Endothelial cell of umbilical vein (primary cell): ENCODE measurements around the gene ACOX3. TPM values are rescaled to one million over a fixed set of nuclear protein-coding genes. Genes with fewer than 3 reads are reported as not detected.

Experiments used
- BruUV-seq: library from RNA; stranded (reverse); fragments of 400-500 nt; replicated peaks from 2 replicates; lab custom pipeline; 2021; lab: Mats Ljungman, UMichigan
- CTCF ChIA-PET: fragments of 300-600, 350-600 bp; sonication (Branson Sonifier 250); formaldehyde crosslinking; loops from one replicate; lab custom pipeline; 2021; ENCODE audit warnings: antibody characterized with exemption, inconsistent platforms; lab: Charles Lee
- POLR2A ChIA-PET: fragments of 300-600, 350-600 bp; sonication (Branson Sonifier 250); formaldehyde crosslinking; loops from one replicate; lab custom pipeline; 2021; ENCODE audit warnings: antibody characterized with exemption, inconsistent platforms; lab: Charles Lee
- DNase-seq: peaks from one replicate; pipeline ENCODE4 v3.0.0-alpha.2; 2011; ENCODE audit warnings: low read depth, low spot score
- FAIRE-seq: peaks from 2 replicates; lab custom pipeline; 2011; peaks lifted over from hg19 to GRCh38; lab: Jason Lieb, UNC
- H2AFZ ChIP-seq: 2 replicates; pipeline ENCODE4 v1.6.0; 2012; ENCODE audit warnings: low read depth, low read length, control low read depth, inconsistent platforms
- H3K27ac ChIP-seq: 2 replicates; pipeline ENCODE4 v1.5.1; 2011; ENCODE audit warnings: low read depth, mild to moderate bottlenecking, control low read depth, low read length, moderate library complexity; ENCODE audit not compliant: insufficient read depth
- H3K27me3 ChIP-seq, 2 experiments: 2 replicates each; pipeline versions ENCODE4 v1.6.0 to v1.6.1; 2011; ENCODE audit warnings: low read length in 2 of 2, mixed read lengths in 1 of 2; ENCODE audit not compliant: control insufficient read depth in 2 of 2, insufficient read depth in 2 of 2
- H3K36me3 ChIP-seq, 2 experiments: 2 replicates in 1 of 2; 3 replicates in 1 of 2; pipeline ENCODE4 v1.5.1; 2011; ENCODE audit warnings: low read length in 2 of 2, mild to moderate bottlenecking in 1 of 2, moderate library complexity in 1 of 2; ENCODE audit not compliant: control insufficient read depth in 2 of 2, insufficient read depth in 2 of 2; ENCODE audit errors: extremely low read depth in 1 of 2
- H3K4me1 ChIP-seq: 3 replicates; pipeline ENCODE4 v1.5.1; 2011; ENCODE audit warnings: mild to moderate bottlenecking, low read length; ENCODE audit not compliant: control insufficient read depth, insufficient read depth; ENCODE audit errors: extremely low read depth
- H3K4me2 ChIP-seq: 2 replicates; pipeline ENCODE4 v1.6.1; 2011; ENCODE audit warnings: low read length, control low read depth, mixed read lengths; ENCODE audit not compliant: insufficient read depth
- H3K4me3 ChIP-seq, 3 experiments: fragments of 200-600 bp in 1 of 3; sonication (generic), shearing (Covaris generic) in 1 of 3; replicated peaks in 1 of 3; 2 replicates each; pipeline ENCODE4 v1.5.1; 2011 to 2016; ENCODE audit warnings: control low read depth in 3 of 3, low read length in 3 of 3, mild to moderate bottlenecking in 2 of 3, inconsistent platforms in 1 of 3, low read depth in 1 of 3, moderate library complexity in 1 of 3; ENCODE audit not compliant: insufficient read depth in 1 of 3
- H3K79me2 ChIP-seq: 2 replicates; pipeline ENCODE4 v1.6.0; 2012; ENCODE audit warnings: low read length, inconsistent platforms; ENCODE audit not compliant: control insufficient read depth, insufficient read depth
- H3K9ac ChIP-seq: replicated peaks from 2 replicates; pipeline ENCODE3; 2011; ENCODE audit warnings: low read length, control low read depth; ENCODE audit not compliant: insufficient read depth; ENCODE audit errors: extremely low read depth
- H3K9me1 ChIP-seq: replicated peaks from 3 replicates; pipeline ENCODE4 v1.6.0; 2011; ENCODE audit warnings: mild to moderate bottlenecking, low read length; ENCODE audit not compliant: control insufficient read depth, insufficient read depth; ENCODE audit errors: extremely low read depth
- H3K9me3 ChIP-seq: replicated peaks from 2 replicates; pipeline ENCODE4 v1.5.1; 2012; ENCODE audit warnings: low read length, inconsistent platforms; ENCODE audit not compliant: control insufficient read depth, insufficient read depth
- H4K20me1 ChIP-seq: replicated peaks from 2 replicates; pipeline ENCODE3; 2011; ENCODE audit warnings: mild to moderate bottlenecking, low read length; ENCODE audit not compliant: control insufficient read depth, insufficient read depth; ENCODE audit errors: extremely low read depth
- EZH2 ChIP-seq: IDR thresholded peaks from 2 replicates; pipeline ENCODE4 v1.6.1; 2012; ENCODE audit warnings: borderline replicate concordance, low read depth, mild to moderate bottlenecking, moderate library complexity, low read length, inconsistent platforms; ENCODE audit not compliant: severe bottlenecking
- FOS ChIP-seq: IDR thresholded peaks from 2 replicates; pipeline ENCODE4 v1.6.1; 2011; ENCODE audit warnings: mild to moderate bottlenecking, low read length, moderate library complexity, borderline replicate concordance; ENCODE audit not compliant: insufficient read depth
- GATA2 ChIP-seq: IDR thresholded peaks from 2 replicates; pipeline ENCODE4 v1.7.0; 2011; ENCODE audit warnings: low read depth, mild to moderate bottlenecking, moderate library complexity, mixed read lengths, low read length; ENCODE audit not compliant: insufficient read length, insufficient read depth
- JUN ChIP-seq: IDR thresholded peaks from 2 replicates; pipeline ENCODE4 v1.6.1; 2011; ENCODE audit warnings: borderline replicate concordance, low read depth; ENCODE audit not compliant: insufficient read length, insufficient read depth
- MYC ChIP-seq: IDR thresholded peaks from one replicate; pipeline ENCODE4 v1.6.1; 2011; ENCODE audit warnings: mild to moderate bottlenecking, low read depth, low read length
- POLR2A ChIP-seq: IDR thresholded peaks from 2 replicates; pipeline ENCODE4 v1.6.1; 2012; ENCODE audit warnings: low read depth, mild to moderate bottlenecking, control low read depth, low read length
- POLR2AphosphoS5 ChIP-seq: IDR thresholded peaks from 2 replicates; pipeline ENCODE4 v1.6.1; 2012; ENCODE audit warnings: low read depth, mild to moderate bottlenecking, control low read depth, low read length, moderate library complexity; ENCODE audit not compliant: insufficient read depth
- dilution Hi-C: fragments of 300-500 bp; cut with MboI; formaldehyde crosslinking; loops from one replicate; pipeline ENCODE4 v1.15.0; 2019; ENCODE audit warnings: low sequenced_read_pairs; ENCODE audit not compliant: extremely low pct_ligation_motif_present
- intact Hi-C: fragments of 100-400 bp; cut with micrococcal nuclease; formaldehyde crosslinking; loops from one replicate; pipeline ENCODE4 v1.10.0; 2022
- polyA plus RNA-seq, 4 experiments: library from polyadenylated mRNA; depleted of rRNA in 3 of 4; stranded (reverse) in 3 of 4; unstranded in 1 of 4; fragments of >200 nt; gene quantifications; 2 replicates each; pipeline versions ENCODE4 v1.2.1 to v1.2.3, GENCODE V29; 2011 to 2012; ENCODE audit warnings: missing spikeins in 1 of 4
- total RNA-seq: library from RNA; stranded (reverse); gene quantifications from 2 replicates; pipeline ENCODE4 v1.2.3, GENCODE V29; 2021
- TF ChIP-seq, protein P1 (sequence below): IDR thresholded peaks from 2 replicates; pipeline ENCODE4 v1.6.1; 2011; ENCODE audit not compliant: insufficient read depth, insufficient read length
- TF ChIP-seq, protein P2 (sequence below), 2 donors: IDR thresholded peaks; 1 replicate in 1 of 2; 2 replicates in 1 of 2; pipeline ENCODE4 v1.5.1; 2011; ENCODE audit warnings: low read length in 2 of 2, mild to moderate bottlenecking in 2 of 2, moderate library complexity in 2 of 2, control low read depth in 1 of 2, inconsistent platforms in 1 of 2, low read depth in 1 of 2; ENCODE audit not compliant: insufficient read depth in 1 of 2; ENCODE audit errors: extremely low read depth in 1 of 2

Gene ACOX3
- total and polyA plus RNA-seq, 2 donors (not counting 3 experiments of a cell fraction or from before 2014, with no cell fraction given), result 13.0 to 26.3 TPM

DNA sequence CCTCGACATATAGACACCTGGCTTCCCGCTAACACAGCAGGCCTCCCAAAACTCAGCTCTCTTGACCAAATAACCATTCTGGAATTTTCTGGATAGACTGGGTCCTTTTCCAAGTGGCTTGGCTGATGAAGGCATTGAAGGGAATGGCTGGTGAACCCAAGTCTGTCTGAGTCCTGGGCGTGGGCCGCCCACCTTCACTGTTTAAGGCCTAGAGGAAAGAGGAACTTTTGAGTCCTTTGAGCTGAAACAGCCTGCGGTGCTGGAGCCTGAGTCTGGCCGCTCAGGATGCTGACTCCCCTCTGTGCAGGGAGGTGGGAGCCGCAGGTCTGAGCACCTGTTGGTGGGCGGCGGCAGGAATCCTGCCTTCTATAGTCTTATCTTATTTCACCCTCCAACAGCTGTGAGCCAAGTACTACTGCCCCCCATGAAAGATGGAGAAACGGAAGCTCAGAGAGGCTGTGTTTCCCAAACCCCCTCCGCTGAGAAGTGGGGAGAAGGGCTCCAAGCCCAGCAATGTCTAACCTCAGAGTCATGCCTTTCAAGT is 23.4 kb downstream of the ACOX3 start:
- no peak overlapping the region for H2AFZ ChIP-seq
- ChIA-PET POLR2A (no interaction called here), CTCF (interaction anchor here (0.9 to 1.4 kb wide), 3 partner anchors 11 to 175 kb away, joined by 3 to 4 read pairs (median 3); no protein-coding TSS in a partner anchor)
- H3K27ac ChIP-seq, result no peak overlapping the region
- dilution Hi-C loops (no loop called here), intact Hi-C loops (no loop called here)
- H3K4me2 ChIP-seq, result no peak overlapping the region
- TF ChIP-seq, protein P1, sequence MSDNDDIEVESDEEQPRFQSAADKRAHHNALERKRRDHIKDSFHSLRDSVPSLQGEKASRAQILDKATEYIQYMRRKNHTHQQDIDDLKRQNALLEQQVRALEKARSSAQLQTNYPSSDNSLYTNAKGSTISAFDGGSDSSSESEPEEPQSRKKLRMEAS, result no peak
- TF ChIP-seq GATA2, result no peak
- no peak for TF ChIP-seq FOS
- TF ChIP-seq POLR2AphosphoS5, result no peak
- TF ChIP-seq POLR2A, result no peak
- TF ChIP-seq, protein P2, sequence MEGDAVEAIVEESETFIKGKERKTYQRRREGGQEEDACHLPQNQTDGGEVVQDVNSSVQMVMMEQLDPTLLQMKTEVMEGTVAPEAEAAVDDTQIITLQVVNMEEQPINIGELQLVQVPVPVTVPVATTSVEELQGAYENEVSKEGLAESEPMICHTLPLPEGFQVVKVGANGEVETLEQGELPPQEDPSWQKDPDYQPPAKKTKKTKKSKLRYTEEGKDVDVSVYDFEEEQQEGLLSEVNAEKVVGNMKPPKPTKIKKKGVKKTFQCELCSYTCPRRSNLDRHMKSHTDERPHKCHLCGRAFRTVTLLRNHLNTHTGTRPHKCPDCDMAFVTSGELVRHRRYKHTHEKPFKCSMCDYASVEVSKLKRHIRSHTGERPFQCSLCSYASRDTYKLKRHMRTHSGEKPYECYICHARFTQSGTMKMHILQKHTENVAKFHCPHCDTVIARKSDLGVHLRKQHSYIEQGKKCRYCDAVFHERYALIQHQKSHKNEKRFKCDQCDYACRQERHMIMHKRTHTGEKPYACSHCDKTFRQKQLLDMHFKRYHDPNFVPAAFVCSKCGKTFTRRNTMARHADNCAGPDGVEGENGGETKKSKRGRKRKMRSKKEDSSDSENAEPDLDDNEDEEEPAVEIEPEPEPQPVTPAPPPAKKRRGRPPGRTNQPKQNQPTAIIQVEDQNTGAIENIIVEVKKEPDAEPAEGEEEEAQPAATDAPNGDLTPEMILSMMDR (IDR thresholded peaks at IDR 0.05; ENCODE audit: extremely low read depth in 1 of 2, insufficient read depth in 1 of 2, low read depth in 1 of 2, low read length in 2 of 2), result no peak
- TF ChIP-seq EZH2, result no peak
- TF ChIP-seq JUN, result no peak
- TF ChIP-seq MYC, result no peak
- H3K36me3 ChIP-seq, result peaks cover 0 to 19% of the 10 kb centered on the region in 2 experiments
- no peaks in the 10 kb centered on the region for H3K27me3 ChIP-seq
- FAIRE-seq (no peak), DNase-seq (no peak)
- H3K79me2 ChIP-seq, result peaks cover 20% of the 10 kb centered on the region
- H3K9ac ChIP-seq, result no peak overlapping the region
- no peaks in the 10 kb centered on the region for H3K9me3 ChIP-seq
- H3K4me1 ChIP-seq, result no peaks in the 10 kb centered on the region
- no peak overlapping the region for H3K4me3 ChIP-seq
- no TSS peak for BruUV-seq
- no peaks in the 10 kb centered on the region for H3K9me1 ChIP-seq
- no peaks in the 10 kb centered on the region for H4K20me1 ChIP-seq
